ENCODE data around the gene MGAT5.

The MGAT5 gene

GRCh38 chr2:134370655-134371445 is 117.0 kb downstream of the MGAT5 start:
- DNase-seq = no peak

GRCh38 chr2:134372141-134372540 is 118.3 kb downstream of the MGAT5 start:
- no peak for DNase-seq

- no peak for DNase-seq
Observed at GRCh38 chr2:134372611-134373131, 118.8 kb downstream of the MGAT5 start.

GRCh38 chr2:134375935-134376334 is 122.1 kb downstream of the MGAT5 start:
- DNase-seq = no peak

GRCh38 chr2:134377730-134378129 is 123.9 kb downstream of the MGAT5 start:
- DNase-seq = no peak

GRCh38 chr2:134379293-134379692 is 125.4 kb downstream of the MGAT5 start:
- DNase-seq = no peak

- no peak for DNase-seq
Observed at GRCh38 chr2:134379722-134380121, 125.8 kb downstream of the MGAT5 start.

GRCh38 chr2:134381141-134381540 is 127.3 kb downstream of the MGAT5 start:
- DNase-seq = no peak

GRCh38 chr2:134384131-134384530 is 130.3 kb downstream of the MGAT5 start:
- no peak for DNase-seq

- DNase-seq = no peak
Observed at GRCh38 chr2:134385195-134385594, 131.3 kb downstream of the MGAT5 start.

- DNase-seq = no peak
Observed at GRCh38 chr2:134386310-134386709, 132.4 kb downstream of the MGAT5 start.

- no peak for DNase-seq
Observed at GRCh38 chr2:134389381-134389780, 135.5 kb downstream of the MGAT5 start.

GRCh38 chr2:134391751-134392160 is 137.9 kb downstream of the MGAT5 start:
- no peak for DNase-seq

GRCh38 chr2:134392442-134393074 is 138.7 kb downstream of the MGAT5 start:
- no peak for DNase-seq

- no peak for DNase-seq
Observed at GRCh38 chr2:134393075-134393461, 139.2 kb downstream of the MGAT5 start.

GRCh38 chr2:134395779-134396178 is 141.9 kb downstream of the MGAT5 start:
- DNase-seq = no peak

- DNase-seq = no peak
Observed at GRCh38 chr2:134396493-134396892, 142.6 kb downstream of the MGAT5 start.

GRCh38 chr2:134397146-134397896 is 143.4 kb downstream of the MGAT5 start:
- DNase-seq = no peak

- DNase-seq = no peak
Observed at GRCh38 chr2:134398300-134398699, 144.4 kb downstream of the MGAT5 start.

- DNase-seq = no peak
Observed at GRCh38 chr2:134399096-134399495, 145.2 kb downstream of the MGAT5 start.

GRCh38 chr2:134401081-134401497 is 147.2 kb downstream of the MGAT5 start:
- DNase-seq = no peak

GRCh38 chr2:134401789-134402188 is 147.9 kb downstream of the MGAT5 start:
- DNase-seq = no peak

- DNase-seq = no peak
Observed at GRCh38 chr2:134402410-134402809, 148.5 kb downstream of the MGAT5 start.
